Measurements from ENCODE around the gene ADAMTS14. TPM values are rescaled to one million over a fixed set of nuclear protein-coding genes. Genes with fewer than 3 reads are reported as not detected.

The ADAMTS14 gene
- total and polyA plus RNA-seq, 8 donors, result 0.33 to 9.4 (median 3.9) TPM; not detected in 2

DNA sequence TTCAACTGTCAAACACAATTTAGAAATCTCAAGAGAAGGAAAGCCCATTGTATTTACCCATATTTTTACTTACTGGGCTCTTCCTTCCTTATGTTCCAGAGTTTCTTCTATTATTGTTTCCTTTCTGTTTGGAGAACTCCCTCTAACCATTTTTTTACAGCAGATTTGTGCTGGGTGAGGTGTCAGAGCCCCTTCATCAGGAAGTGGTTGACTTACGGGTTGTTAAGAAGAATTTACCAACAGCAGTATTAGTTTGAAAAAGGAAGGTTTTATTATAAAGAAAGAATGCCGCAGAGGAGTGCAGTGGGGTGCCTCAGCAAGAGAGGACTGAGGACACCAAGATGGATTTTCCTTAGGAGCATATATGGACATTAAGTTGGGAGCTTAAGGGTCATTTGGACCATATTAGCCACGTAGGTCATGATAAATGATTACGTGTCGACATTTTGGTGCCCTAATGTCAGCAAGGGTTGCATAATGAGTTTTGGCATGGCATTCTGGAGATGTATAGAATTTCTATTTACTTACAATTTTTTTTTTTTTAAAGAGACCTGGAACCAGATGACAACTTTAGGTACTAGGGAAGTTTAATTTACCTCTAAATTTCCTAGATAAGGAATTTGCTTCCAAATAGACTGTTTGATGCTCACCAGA, 119.2 kb downstream of the ADAMTS14 start:
- no peak for TF ChIP-seq POLR2AphosphoS5 (IDR thresholded peaks at IDR 0.05)
- TF ChIP-seq POLR2A (IDR thresholded peaks at IDR 0.05), result no peak
- TF ChIP-seq EP300 (IDR thresholded peaks at IDR 0.05), result no peak
- TF ChIP-seq, protein P1, sequence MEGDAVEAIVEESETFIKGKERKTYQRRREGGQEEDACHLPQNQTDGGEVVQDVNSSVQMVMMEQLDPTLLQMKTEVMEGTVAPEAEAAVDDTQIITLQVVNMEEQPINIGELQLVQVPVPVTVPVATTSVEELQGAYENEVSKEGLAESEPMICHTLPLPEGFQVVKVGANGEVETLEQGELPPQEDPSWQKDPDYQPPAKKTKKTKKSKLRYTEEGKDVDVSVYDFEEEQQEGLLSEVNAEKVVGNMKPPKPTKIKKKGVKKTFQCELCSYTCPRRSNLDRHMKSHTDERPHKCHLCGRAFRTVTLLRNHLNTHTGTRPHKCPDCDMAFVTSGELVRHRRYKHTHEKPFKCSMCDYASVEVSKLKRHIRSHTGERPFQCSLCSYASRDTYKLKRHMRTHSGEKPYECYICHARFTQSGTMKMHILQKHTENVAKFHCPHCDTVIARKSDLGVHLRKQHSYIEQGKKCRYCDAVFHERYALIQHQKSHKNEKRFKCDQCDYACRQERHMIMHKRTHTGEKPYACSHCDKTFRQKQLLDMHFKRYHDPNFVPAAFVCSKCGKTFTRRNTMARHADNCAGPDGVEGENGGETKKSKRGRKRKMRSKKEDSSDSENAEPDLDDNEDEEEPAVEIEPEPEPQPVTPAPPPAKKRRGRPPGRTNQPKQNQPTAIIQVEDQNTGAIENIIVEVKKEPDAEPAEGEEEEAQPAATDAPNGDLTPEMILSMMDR (IDR thresholded peaks at IDR 0.05), result no peak
- H3K4me3 ChIP-seq, result no peak overlapping the region
- no peaks in the 10 kb centered on the region for H3K4me1 ChIP-seq
- H3K36me3 ChIP-seq, result no peaks in the 10 kb centered on the region
- H3K27ac ChIP-seq, result no peak overlapping the region
- DNase-seq, result no peak
- H3K27me3 ChIP-seq, result no peaks in the 10 kb centered on the region
- intact Hi-C loops (cut with DNase I; ENCODE audit: low total_unique reads), result no loop called here
- 56 to 65% (median 63%) methylated on average over 5 of the region's 5 CpGs for WGBS, 5 donors
- no peaks in the 10 kb centered on the region for H3K9me3 ChIP-seq

DNA sequence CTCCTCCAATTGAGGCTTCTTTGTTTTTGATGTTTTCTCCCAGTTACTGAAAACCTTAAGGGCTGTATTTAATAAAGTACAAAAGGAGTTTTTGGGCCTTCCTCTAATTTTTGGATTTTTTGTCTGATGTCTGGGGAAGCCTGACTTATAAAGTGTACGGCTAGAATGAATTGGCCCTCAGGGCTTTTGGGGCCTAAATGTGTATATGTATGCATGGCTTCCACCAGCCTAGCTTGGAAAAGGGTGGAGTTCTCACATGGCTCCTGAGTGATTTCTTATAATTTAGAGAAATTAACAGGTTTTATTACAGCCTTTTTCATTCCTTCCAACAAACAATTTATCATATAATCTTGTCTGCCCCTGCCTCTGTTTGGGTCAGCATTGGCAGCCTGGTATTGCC, 123.3 kb downstream of the ADAMTS14 start:
- no peak overlapping the region for H3K4me3 ChIP-seq
- no peaks in the 10 kb centered on the region for H3K36me3 ChIP-seq
- intact Hi-C loops (cut with DNase I; ENCODE audit: low total_unique reads), result no loop called here
- whole genome bisulfite sequencing, 5 donors, result 80 to 100% (median 100%) methylated on average over 1 of the region's 1 CpG
- H3K27ac ChIP-seq, result no peak overlapping the region
- H3K27me3 ChIP-seq, result peaks cover 0 to 6% (median 0%) of the 10 kb centered on the region in 3 donors
- H3K4me1 ChIP-seq, result no peaks in the 10 kb centered on the region
- no peaks in the 10 kb centered on the region for H3K9me3 ChIP-seq
- TF ChIP-seq EP300 (IDR thresholded peaks at IDR 0.05), result no peak
- DNase-seq, result peak in 1 of 2 donors; percentile 5

DNA sequence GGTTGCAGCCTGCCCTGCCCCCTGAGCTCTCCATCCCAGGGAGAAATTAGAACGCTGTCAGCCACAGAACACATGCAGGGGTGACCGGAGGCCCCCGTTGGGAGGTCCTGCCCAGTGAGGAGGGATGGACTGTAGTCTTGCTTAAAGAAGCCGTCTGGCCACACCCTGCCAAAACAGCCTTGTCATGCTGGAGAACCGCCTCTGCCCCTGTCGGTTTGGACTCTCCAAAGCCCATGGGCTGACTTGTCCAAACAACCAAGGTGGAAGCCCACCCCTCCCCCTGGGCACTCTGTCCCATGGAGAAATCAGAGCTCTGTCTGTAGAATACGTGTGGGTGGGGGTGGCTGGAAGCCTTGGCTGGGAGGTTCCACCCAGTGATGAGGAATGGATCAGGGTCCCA, 125.5 kb downstream of the ADAMTS14 start:
- Histone ChIP-seq H3K9me3 (no peaks in the 10 kb centered on the region), H3K27ac (no peak overlapping the region), H3K27me3 (peaks cover 0 to 6% (median 0%) of the 10 kb centered on the region in 3 donors), H3K4me1 (no peaks in the 10 kb centered on the region), H3K4me3 (no peak overlapping the region), H3K36me3 (no peaks in the 10 kb centered on the region)
- 67 to 85% (median 75%) methylated on average over 5 to 7 of the region's 7 CpGs for WGBS, 5 donors
- intact Hi-C loops (cut with DNase I; ENCODE audit: low total_unique reads), result no loop called here
- TF ChIP-seq, protein P1 (IDR thresholded peaks at IDR 0.05), result no peak
- TF ChIP-seq EP300 (IDR thresholded peaks at IDR 0.05) (no peak), POLR2AphosphoS5 (IDR thresholded peaks at IDR 0.05) (no peak), POLR2A (IDR thresholded peaks at IDR 0.05) (no peak)
- DNase-seq, result no peak

DNA sequence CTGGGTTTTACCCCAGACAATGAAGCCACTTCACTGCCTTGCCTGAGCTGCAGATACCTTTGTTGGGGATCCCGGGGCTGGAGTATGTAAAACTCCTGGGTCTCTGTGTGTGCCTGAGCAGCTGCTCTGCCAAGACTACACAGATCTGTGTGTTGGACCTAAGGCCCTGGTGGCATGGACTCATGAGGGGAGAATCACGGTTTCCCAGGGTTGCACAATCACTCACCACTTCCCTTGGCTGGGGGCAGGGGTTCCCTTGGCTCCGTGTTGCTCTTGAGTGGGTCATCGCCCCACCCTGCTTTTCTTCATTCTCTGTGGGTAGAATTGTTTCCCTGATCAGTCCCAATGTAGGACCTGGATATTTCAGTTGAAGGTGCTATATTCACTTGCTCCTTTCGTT, 126.8 kb downstream of the ADAMTS14 start:
- DNase-seq, result no peak
- intact Hi-C loops (cut with DNase I; ENCODE audit: low total_unique reads), result no loop called here
- Histone ChIP-seq H3K4me1 (peaks cover 0 to 5% (median 0%) of the 10 kb centered on the region in 4 donors), H3K9me3 (no peaks in the 10 kb centered on the region), H3K36me3 (no peaks in the 10 kb centered on the region), H3K27me3 (peaks cover 0 to 6% (median 0%) of the 10 kb centered on the region in 3 donors), H3K4me3 (no peak overlapping the region), H3K27ac (no peak overlapping the region)
- TF ChIP-seq POLR2A (IDR thresholded peaks at IDR 0.05), result no peak
- no peak for TF ChIP-seq EP300 (IDR thresholded peaks at IDR 0.05)
- TF ChIP-seq, protein P1 (IDR thresholded peaks at IDR 0.05), result no peak
- TF ChIP-seq POLR2AphosphoS5 (IDR thresholded peaks at IDR 0.05), result no peak
- WGBS, 5 donors, result 73 to 82% (median 78%) methylated on average over 5 of the region's 5 CpGs

DNA sequence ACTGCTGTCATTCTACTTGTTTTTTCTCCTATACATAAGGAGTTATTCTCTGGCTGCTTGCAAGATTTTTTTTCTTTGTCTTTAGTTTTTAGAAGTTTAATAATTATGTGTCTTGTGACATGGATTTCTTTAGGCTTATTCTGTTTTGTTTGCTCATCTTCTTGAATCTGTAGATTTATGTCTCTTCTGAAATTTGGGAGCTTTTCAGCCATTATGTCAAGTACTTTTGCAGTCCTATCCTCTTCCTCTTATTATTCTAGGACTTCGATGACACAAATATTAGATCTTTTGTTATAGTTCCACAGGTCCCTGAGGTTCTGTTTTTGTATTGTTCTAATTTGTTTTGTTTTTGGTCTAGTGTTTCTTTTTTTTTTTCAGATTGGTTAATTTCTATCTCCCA, 129.5 kb downstream of the ADAMTS14 start:
- intact Hi-C loops (cut with DNase I; ENCODE audit: low total_unique reads), result no loop called here
- Histone ChIP-seq H3K27ac (no peak overlapping the region), H3K4me1 (peaks cover 0 to 5% (median 0%) of the 10 kb centered on the region in 4 donors), H3K9me3 (no peaks in the 10 kb centered on the region), H3K27me3 (peaks cover 0 to 6% (median 0%) of the 10 kb centered on the region in 3 donors), H3K36me3 (no peaks in the 10 kb centered on the region), H3K4me3 (no peak overlapping the region)
- WGBS, 5 donors, result 82 to 100% (median 91%) methylated on average over 1 of the region's 1 CpG
- DNase-seq, result no peak
- TF ChIP-seq POLR2A (IDR thresholded peaks at IDR 0.05), result no peak
- TF ChIP-seq EP300 (IDR thresholded peaks at IDR 0.05), result no peak
- TF ChIP-seq POLR2AphosphoS5 (IDR thresholded peaks at IDR 0.05), result no peak
- TF ChIP-seq, protein P1 (IDR thresholded peaks at IDR 0.05), result no peak

Data from stomach (tissue), 9 donors.